K562 (cell line): ENCODE results near the gene HACD1. TPM values are rescaled to one million over a fixed set of nuclear protein-coding genes. Genes with fewer than 3 reads are reported as not detected.
A peak's percentile ranks its signal among the peaks of the same experiment; 100 is the strongest.

Source experiments
- C11orf30 ChIP-seq: fragments of 450-650 bp; IDR thresholded peaks from 2 replicates; pipeline ENCODE4 v1.6.1; 2016; ENCODE audit warnings: low read depth, mild to moderate bottlenecking
- CREB1 ChIP-seq, 2 experiments: sonication (generic) in 1 of 2; formaldehyde crosslinking in 1 of 2; IDR thresholded peaks; 2 replicates each; pipeline versions ENCODE4 v1.6.1 to v1.8.0; 2012 to 2022; ENCODE audit warnings: inconsistent platforms in 1 of 2, mild to moderate bottlenecking in 1 of 2, missing genetic modification reagents in 1 of 2, moderate library complexity in 1 of 2
- CSDE1 ChIP-seq, 2 experiments: fragments of 450-650 bp; IDR thresholded peaks; 2 replicates each; pipeline ENCODE4 v1.6.1; 2016; ENCODE audit warnings: mild to moderate bottlenecking in 1 of 2
- EP300 ChIP-seq: IDR thresholded peaks from 2 replicates; pipeline ENCODE4 v1.6.1; 2012; ENCODE audit warnings: low read length, improper control_type of control experiment
- FOXJ2 ChIP-seq: fragments of 200-800 bp; sonication (Bioruptor generic); IDR thresholded peaks from 2 replicates; pipeline ENCODE4 v1.6.1; 2016; ENCODE audit warnings: missing genetic modification characterization, missing compliant biosample characterization
- MAZ ChIP-seq, 2 experiments: fragments of 450-650 bp in 1 of 2; sonication (generic) in 1 of 2; formaldehyde crosslinking; IDR thresholded peaks in 1 of 2; conservative IDR thresholded peaks in 1 of 2; 2 replicates each; pipeline versions ENCODE4 v1.4.0 to v1.5.0; 2020; ENCODE audit warnings: mild to moderate bottlenecking in 1 of 2, missing genetic modification reagents in 1 of 2
- NONO ChIP-seq, 2 experiments: fragments of 200-400 bp in 1 of 2; fragments of 450-650 bp in 1 of 2; formaldehyde crosslinking in 1 of 2; IDR thresholded peaks; 2 replicates each; pipeline ENCODE4 v1.6.1; 2017; ENCODE audit warnings: low read depth in 2 of 2, mild to moderate bottlenecking in 2 of 2, moderate library complexity in 2 of 2, low read length in 1 of 2
- NR2C2 ChIP-seq, 2 experiments: fragments of 200-800 bp in 1 of 2; sonication (Bioruptor generic) in 1 of 2; sonication (generic) in 1 of 2; formaldehyde crosslinking in 1 of 2; IDR thresholded peaks; 2 replicates each; pipeline versions ENCODE4 v1.6.1 to v1.8.0; 2016 to 2022; ENCODE audit warnings: mild to moderate bottlenecking in 1 of 2, missing compliant biosample characterization in 1 of 2, missing genetic modification characterization in 1 of 2, missing genetic modification reagents in 1 of 2
- PYGO2 ChIP-seq: fragments of 450-650 bp; IDR thresholded peaks from 2 replicates; pipeline ENCODE4 v1.6.1; 2016; ENCODE audit warnings: mild to moderate bottlenecking, missing genetic modification characterization, moderate library complexity, missing compliant biosample characterization
- RNF2 ChIP-seq: sonication (generic); IDR thresholded peaks from 2 replicates; pipeline ENCODE4 v1.6.1; 2016
- SAFB2 ChIP-seq: fragments of 200-400 bp; formaldehyde crosslinking; IDR thresholded peaks from 2 replicates; pipeline ENCODE4 v1.6.1; 2018; ENCODE audit warnings: borderline replicate concordance, low read length, low read depth, moderate library complexity; ENCODE audit not compliant: severe bottlenecking
- STAG1 ChIP-seq: sonication (generic); formaldehyde crosslinking; IDR thresholded peaks from 2 replicates; pipeline ENCODE4 v1.5.0; 2020; ENCODE audit warnings: missing genetic modification reagents, borderline replicate concordance
- ZNF707 ChIP-seq: fragments of 250-450 bp; sonication (Bioruptor Pico); conservative IDR thresholded peaks from 2 replicates; pipeline ENCODE4 v1.8.0; 2022; ENCODE audit warnings: inconsistent platforms, mild to moderate bottlenecking, moderate library complexity
- polyA plus RNA-seq, 8 experiments: library from polyadenylated mRNA; depleted of rRNA in 4 of 8; stranded (reverse) in 5 of 8; unstranded in 3 of 8; fragments of >200 nt; fragmentation: Nextera tagmentation in 2 of 8; fragmentation: Illumina TruSeq in 1 of 8; extraction: Ambion mirVana in 2 of 8; extraction: Trizol in 1 of 8; gene quantifications; 2 replicates each; pipeline versions ENCODE4 v1.2.1 to v1.2.3, GENCODE V29; 2011 to 2014; ENCODE audit warnings: inconsistent platforms in 1 of 8, missing spikeins in 1 of 8
- total RNA-seq, 7 experiments: library from RNA; depleted of rRNA in 6 of 7; stranded (reverse); fragments of >200 nt in 6 of 7; fragmentation: Illumina TruSeq in 2 of 7; extraction: Trizol in 2 of 7; gene quantifications; 2 replicates each; pipeline versions ENCODE4 v1.2.1 to v1.2.3, GENCODE V29; 2011 to 2021; ENCODE audit warnings: low replicate concordance in 1 of 7
- TF ChIP-seq, protein P1 (sequence below): fragments of 450-650 bp; IDR thresholded peaks from 2 replicates; pipeline ENCODE4 v1.7.0; 2016; ENCODE audit warnings: borderline replicate concordance
- TF ChIP-seq, protein P2 (sequence below), 2 experiments: fragments of 200-800 bp in 1 of 2; sonication (Bioruptor generic) in 1 of 2; sonication (generic) in 1 of 2; formaldehyde crosslinking in 1 of 2; IDR thresholded peaks in 1 of 2; conservative IDR thresholded peaks in 1 of 2; 2 replicates each; pipeline versions ENCODE4 v1.5.0 to v1.6.1; 2016 to 2020; ENCODE audit warnings: missing compliant biosample characterization in 1 of 2, missing genetic modification characterization in 1 of 2, missing genetic modification reagents in 1 of 2
- TF ChIP-seq, protein P3 (sequence below): sonication (generic); formaldehyde crosslinking; IDR thresholded peaks from 2 replicates; pipeline ENCODE4 v1.9.0; 2022; ENCODE audit warnings: mild to moderate bottlenecking, missing genetic modification reagents
- TF ChIP-seq, protein P4 (sequence below): sonication (generic); formaldehyde crosslinking; IDR thresholded peaks from 2 replicates; pipeline ENCODE4 v1.8.1; 2023; ENCODE audit warnings: mild to moderate bottlenecking, missing genetic modification reagents
- TF ChIP-seq, protein P5 (sequence below): fragments of 200-800 bp; sonication (Bioruptor generic); IDR thresholded peaks from 2 replicates; pipeline ENCODE4 v1.6.1; 2017; ENCODE audit warnings: missing genetic modification characterization, missing compliant biosample characterization

HACD1 gene
- total and polyA plus RNA-seq, 9 of the 15 experiments (the other 6 are each of a cell fraction or from before 2014, with no cell fraction given), result 0.99 to 4.5 (median 2.4) TPM

DNA sequence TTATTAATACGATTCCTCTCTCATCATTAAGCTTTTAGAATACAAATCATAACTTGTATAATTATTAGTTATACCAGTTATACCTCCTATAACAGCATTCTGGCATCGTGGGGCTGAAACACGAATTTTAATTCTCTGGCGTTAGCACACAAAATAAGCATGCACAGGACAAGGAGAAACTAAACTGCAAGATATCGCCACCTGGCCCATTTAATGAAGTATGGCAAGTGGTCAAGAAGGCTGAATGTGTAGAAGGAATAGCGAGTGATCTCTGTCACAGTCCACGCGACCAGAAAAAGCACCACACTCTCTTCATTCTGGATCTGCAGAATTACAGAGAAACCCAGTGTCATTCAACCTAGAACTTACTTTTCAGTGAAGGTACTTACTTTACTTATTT is 18.1 kb downstream of the HACD1 start (continued):
- TF ChIP-seq, protein P1, sequence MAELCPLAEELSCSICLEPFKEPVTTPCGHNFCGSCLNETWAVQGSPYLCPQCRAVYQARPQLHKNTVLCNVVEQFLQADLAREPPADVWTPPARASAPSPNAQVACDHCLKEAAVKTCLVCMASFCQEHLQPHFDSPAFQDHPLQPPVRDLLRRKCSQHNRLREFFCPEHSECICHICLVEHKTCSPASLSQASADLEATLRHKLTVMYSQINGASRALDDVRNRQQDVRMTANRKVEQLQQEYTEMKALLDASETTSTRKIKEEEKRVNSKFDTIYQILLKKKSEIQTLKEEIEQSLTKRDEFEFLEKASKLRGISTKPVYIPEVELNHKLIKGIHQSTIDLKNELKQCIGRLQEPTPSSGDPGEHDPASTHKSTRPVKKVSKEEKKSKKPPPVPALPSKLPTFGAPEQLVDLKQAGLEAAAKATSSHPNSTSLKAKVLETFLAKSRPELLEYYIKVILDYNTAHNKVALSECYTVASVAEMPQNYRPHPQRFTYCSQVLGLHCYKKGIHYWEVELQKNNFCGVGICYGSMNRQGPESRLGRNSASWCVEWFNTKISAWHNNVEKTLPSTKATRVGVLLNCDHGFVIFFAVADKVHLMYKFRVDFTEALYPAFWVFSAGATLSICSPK, result no peak
- TF ChIP-seq STAG1 (CRISPR knock-in tag), result peak; percentile 51; the same call in 1 of the 2 replicates
- TF ChIP-seq PYGO2 (tag), result no peak
- TF ChIP-seq, protein P2, sequence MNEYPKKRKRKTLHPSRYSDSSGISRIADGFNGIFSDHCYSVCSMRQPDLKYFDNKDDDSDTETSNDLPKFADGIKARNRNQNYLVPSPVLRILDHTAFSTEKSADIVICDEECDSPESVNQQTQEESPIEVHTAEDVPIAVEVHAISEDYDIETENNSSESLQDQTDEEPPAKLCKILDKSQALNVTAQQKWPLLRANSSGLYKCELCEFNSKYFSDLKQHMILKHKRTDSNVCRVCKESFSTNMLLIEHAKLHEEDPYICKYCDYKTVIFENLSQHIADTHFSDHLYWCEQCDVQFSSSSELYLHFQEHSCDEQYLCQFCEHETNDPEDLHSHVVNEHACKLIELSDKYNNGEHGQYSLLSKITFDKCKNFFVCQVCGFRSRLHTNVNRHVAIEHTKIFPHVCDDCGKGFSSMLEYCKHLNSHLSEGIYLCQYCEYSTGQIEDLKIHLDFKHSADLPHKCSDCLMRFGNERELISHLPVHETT (CRISPR knock-in tag; conservative IDR thresholded peaks at IDR 0.05 in 1 of 2, IDR thresholded peaks at IDR 0.05 in 1 of 2), result no peak
- 0 out of 4 replicates have a peak, but pooled peaks of 1 of the 2 experiments have one; percentile 25 for TF ChIP-seq CSDE1 (IDR thresholded peaks at IDR 0.05)
- TF ChIP-seq NR2C2 (CRISPR knock-in tag; IDR thresholded peaks at IDR 0.05), result no peak
- no peak for TF ChIP-seq NR2C2 (tag; IDR thresholded peaks at IDR 0.05)
- TF ChIP-seq, protein P3, sequence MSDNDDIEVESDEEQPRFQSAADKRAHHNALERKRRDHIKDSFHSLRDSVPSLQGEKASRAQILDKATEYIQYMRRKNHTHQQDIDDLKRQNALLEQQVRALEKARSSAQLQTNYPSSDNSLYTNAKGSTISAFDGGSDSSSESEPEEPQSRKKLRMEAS (CRISPR knock-in tag), result no peak
- TF ChIP-seq, protein P4, sequence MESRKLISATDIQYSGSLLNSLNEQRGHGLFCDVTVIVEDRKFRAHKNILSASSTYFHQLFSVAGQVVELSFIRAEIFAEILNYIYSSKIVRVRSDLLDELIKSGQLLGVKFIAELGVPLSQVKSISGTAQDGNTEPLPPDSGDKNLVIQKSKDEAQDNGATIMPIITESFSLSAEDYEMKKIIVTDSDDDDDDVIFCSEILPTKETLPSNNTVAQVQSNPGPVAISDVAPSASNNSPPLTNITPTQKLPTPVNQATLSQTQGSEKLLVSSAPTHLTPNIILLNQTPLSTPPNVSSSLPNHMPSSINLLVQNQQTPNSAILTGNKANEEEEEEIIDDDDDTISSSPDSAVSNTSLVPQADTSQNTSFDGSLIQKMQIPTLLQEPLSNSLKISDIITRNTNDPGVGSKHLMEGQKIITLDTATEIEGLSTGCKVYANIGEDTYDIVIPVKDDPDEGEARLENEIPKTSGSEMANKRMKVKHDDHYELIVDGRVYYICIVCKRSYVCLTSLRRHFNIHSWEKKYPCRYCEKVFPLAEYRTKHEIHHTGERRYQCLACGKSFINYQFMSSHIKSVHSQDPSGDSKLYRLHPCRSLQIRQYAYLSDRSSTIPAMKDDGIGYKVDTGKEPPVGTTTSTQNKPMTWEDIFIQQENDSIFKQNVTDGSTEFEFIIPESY, result no peak
- no peak for TF ChIP-seq CREB1 (IDR thresholded peaks at IDR 0.05)
- no peak for TF ChIP-seq CREB1 (CRISPR knock-in tag; IDR thresholded peaks at IDR 0.05)
- no peak for TF ChIP-seq FOXJ2 (tag)
- no peak for TF ChIP-seq RNF2
- no peak for TF ChIP-seq C11orf30
- no peak for TF ChIP-seq EP300
- TF ChIP-seq ZNF707 (CRISPR knock-in tag), result no peak
- no peak for TF ChIP-seq SAFB2
- TF ChIP-seq MAZ (CRISPR knock-in tag; conservative IDR thresholded peaks at IDR 0.05 in 1 of 2, IDR thresholded peaks at IDR 0.05 in 1 of 2), result no peak
- no peak for TF ChIP-seq NONO (IDR thresholded peaks at IDR 0.05; ENCODE audit: low read depth in 2 of 2, low read length in 1 of 2)
- TF ChIP-seq, protein P5, sequence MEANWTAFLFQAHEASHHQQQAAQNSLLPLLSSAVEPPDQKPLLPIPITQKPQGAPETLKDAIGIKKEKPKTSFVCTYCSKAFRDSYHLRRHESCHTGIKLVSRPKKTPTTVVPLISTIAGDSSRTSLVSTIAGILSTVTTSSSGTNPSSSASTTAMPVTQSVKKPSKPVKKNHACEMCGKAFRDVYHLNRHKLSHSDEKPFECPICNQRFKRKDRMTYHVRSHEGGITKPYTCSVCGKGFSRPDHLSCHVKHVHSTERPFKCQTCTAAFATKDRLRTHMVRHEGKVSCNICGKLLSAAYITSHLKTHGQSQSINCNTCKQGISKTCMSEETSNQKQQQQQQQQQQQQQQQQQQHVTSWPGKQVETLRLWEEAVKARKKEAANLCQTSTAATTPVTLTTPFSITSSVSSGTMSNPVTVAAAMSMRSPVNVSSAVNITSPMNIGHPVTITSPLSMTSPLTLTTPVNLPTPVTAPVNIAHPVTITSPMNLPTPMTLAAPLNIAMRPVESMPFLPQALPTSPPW (CRISPR knock-in tag), result no peak
